GM20000 (cell line): ENCODE results near the gene OR10S1.
"Not testable (repeated sequence)": the region's sequence is repeated elsewhere in the genome, so short reads cannot be mapped to it uniquely, and the experiment has no call there.

Experiments used
- DNase-seq: peaks from one replicate; pipeline ENCODE4 v3.0.0; 2012; ENCODE audit warnings: low spot score
- TF ChIP-seq, protein P1 (sequence below): IDR thresholded peaks from 2 replicates; pipeline ENCODE4 v1.5.1; 2012; ENCODE audit warnings: mild to moderate bottlenecking, control low read depth; ENCODE audit errors: extremely low read depth, missing control alignments

The OR10S1 gene, protein sequence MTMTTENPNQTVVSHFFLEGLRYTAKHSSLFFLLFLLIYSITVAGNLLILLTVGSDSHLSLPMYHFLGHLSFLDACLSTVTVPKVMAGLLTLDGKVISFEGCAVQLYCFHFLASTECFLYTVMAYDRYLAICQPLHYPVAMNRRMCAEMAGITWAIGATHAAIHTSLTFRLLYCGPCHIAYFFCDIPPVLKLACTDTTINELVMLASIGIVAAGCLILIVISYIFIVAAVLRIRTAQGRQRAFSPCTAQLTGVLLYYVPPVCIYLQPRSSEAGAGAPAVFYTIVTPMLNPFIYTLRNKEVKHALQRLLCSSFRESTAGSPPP

DNA sequence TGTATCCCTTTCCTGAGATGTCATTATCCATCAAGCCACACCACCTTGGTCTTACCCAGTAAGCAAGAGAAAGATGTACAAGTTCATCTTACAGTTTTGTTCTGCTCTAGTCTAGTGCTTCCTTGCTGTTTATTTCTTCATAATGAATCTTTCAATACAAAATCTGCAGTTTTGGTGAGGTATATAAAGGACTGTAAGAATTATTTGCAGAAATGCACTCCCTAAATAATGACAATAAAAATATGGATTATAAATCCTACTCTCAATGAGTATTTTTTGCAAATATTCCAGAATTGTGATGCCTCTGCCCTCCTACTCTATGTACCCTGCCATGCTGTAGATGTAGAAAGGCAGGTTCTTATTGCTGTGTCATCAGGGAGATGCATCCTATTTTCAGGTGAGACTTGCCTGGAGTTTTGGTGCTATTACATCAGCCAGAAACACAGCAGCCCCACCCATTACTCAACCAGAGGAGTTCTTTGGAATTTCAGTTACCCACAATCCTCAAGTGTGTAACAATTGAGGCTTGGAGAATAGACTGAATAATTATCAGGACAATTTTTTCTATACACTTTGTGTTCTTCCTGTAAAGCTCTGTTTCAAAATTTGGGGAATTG is at the start of gene OR10S1:
Gene OR10S1, minus strand, starts transcription at position 51 of the 617 bp plus-strand sequence. CDS start 117 bp downstream, outside the sequence.
- no peak for DNase-seq
- TF ChIP-seq, protein P1, sequence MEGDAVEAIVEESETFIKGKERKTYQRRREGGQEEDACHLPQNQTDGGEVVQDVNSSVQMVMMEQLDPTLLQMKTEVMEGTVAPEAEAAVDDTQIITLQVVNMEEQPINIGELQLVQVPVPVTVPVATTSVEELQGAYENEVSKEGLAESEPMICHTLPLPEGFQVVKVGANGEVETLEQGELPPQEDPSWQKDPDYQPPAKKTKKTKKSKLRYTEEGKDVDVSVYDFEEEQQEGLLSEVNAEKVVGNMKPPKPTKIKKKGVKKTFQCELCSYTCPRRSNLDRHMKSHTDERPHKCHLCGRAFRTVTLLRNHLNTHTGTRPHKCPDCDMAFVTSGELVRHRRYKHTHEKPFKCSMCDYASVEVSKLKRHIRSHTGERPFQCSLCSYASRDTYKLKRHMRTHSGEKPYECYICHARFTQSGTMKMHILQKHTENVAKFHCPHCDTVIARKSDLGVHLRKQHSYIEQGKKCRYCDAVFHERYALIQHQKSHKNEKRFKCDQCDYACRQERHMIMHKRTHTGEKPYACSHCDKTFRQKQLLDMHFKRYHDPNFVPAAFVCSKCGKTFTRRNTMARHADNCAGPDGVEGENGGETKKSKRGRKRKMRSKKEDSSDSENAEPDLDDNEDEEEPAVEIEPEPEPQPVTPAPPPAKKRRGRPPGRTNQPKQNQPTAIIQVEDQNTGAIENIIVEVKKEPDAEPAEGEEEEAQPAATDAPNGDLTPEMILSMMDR = no peak

DNA sequence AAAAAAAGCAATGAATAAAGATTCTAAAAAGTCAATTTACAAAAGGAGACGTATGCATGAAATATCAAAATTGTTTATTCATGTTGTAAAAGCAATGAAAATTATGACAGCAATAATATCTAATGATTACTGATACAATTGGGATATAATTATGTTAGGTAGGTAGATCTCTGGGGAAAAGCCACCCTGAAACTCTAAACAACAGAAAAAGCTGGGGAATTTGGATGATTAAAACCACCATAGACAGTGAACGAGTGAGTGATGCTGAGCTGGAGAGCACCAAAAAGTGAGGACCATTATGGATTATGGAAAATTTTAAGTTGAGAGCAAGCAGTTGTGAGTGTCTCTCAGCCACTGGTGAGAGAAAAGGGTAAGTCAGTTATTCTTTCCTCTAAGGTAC is 48.9 kb upstream of the OR10S1 start, which contains the start of gene OR10G8:
Gene OR10G8, plus strand, starts transcription at position 301 of the 400 bp plus-strand sequence. CDS start 2,825 bp downstream, outside the sequence.
- TF ChIP-seq, protein P1 = no peak
- no peak for DNase-seq

DNA sequence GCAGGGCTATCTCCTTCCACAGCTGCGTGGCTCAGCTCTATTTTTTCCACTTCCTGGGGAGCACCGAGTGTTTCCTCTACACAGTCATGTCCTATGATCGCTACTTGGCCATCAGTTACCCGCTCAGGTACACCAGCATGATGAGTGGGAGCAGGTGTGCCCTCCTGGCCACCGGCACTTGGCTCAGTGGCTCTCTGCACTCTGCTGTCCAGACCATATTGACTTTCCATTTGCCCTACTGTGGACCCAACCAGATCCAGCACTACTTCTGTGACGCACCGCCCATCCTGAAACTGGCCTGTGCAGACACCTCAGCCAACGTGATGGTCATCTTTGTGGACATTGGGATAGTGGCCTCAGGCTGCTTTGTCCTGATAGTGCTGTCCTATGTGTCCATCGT is 38.3 kb upstream of the OR10S1 start:
- DNase-seq = not testable (repeated sequence)

DNA sequence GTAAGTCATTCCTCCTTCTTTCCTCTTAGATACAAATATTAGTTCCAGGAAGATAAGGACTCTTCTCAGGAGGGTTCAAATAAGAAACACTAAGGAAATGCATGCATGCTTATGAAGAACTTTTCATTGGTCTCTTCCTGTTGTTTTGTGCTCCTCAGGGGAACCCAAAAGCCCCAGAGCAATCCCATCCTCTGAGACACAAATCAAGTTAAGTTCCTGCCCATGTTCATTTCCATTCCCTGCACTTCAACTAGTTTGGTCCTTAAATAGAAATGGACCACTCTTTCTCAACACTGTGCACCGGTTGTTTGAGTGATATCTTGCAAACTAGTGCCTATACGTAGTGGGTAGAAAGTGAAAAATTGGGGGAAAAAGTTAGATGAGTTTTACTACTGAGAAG is 35.1 kb upstream of the OR10S1 start, which contains the start of gene OR10G4:
Gene OR10G4, plus strand, starts transcription at position 301 of the 400 bp plus-strand sequence. CDS start 2,578 bp downstream, outside the sequence.
- TF ChIP-seq, protein P1 = no peak
- no peak for DNase-seq

DNA sequence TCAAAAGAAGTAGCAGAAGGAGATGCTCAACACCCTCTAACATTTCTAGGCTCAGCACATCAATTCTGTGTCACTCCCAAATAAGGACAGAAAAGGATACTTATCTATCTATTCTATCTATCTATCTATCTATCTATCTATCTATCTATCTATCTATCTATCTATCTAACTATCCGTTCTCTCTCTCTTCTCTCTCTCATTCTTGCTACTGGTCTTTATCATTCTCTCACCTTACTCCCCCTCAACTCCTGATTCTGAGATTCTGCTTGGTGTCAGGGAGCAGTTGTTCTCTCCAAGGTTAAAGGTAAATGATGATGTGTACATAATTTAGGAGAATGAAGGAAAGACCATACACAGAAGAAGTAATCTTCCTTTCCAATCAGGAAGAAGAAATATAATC is 17.5 kb upstream of the OR10S1 start, which contains the start of gene OR10G6:
Gene OR10G6, minus strand, starts transcription at position 43 of the 400 bp plus-strand sequence. Its CDS starts 0 bp downstream, at position 43.
- TF ChIP-seq, protein P1 = no peak
- DNase-seq = no peak

DNA sequence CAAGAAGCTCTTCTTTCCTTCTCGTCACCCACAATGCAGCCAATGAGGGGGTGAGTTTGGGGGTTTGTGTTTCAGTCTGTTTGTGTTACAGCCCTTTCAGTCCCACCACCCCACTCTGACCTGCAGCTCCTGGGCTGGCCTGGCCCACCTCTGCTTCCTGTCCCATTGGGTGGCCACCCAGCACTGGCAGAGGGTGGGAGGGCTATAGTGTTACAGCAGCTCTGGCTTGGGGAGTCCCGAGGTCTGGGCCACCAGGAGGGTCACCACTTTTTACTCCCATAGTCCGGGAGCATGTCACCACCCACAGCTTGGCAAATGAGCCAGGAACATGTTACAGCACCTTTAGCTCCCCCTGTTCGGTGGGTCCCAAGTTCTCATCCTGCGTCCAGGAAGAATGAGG is 1.7 kb upstream of the OR10S1 start:
- no peak for DNase-seq
- TF ChIP-seq, protein P1 = no peak

DNA sequence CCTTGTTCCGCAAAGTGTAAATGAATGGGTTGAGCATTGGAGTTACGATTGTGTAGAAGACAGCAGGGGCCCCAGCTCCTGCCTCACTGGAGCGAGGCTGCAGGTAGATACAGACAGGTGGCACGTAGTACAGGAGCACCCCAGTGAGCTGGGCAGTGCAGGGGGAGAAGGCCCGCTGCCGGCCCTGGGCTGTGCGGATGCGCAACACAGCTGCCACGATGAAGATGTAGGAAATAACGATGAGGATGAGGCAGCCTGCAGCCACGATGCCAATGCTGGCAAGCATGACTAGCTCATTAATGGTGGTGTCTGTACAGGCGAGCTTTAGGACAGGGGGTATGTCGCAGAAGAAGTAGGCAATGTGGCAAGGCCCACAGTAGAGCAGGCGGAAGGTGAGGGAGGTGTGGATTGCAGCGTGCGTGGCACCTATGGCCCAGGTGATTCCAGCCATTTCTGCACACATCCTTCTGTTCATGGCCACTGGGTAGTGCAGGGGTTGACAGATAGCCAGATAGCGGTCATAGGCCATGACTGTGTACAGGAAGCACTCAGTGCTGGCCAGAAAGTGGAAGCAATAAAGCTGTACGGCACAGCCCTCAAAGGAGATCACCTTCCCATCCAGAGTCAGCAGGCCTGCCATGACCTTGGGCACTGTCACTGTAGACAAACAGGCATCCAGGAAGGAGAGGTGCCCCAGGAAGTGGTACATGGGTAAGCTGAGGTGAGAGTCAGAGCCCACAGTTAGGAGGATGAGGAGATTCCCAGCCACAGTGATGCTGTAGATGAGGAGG is 616 bp downstream of the OR10S1 start:
- DNase-seq = no peak
- TF ChIP-seq, protein P1 = no peak
